ENCODE measurements around the gene ATAD1. TPM values are rescaled to one million over a fixed set of nuclear protein-coding genes. Genes with fewer than 3 reads are reported as not detected.

Gene ATAD1
- total and polyA plus RNA-seq, 2 of the 8 experiments (the other 6 are each of a cell fraction or from before 2014, with no cell fraction given), result 8.9 to 35.3 TPM

DNA sequence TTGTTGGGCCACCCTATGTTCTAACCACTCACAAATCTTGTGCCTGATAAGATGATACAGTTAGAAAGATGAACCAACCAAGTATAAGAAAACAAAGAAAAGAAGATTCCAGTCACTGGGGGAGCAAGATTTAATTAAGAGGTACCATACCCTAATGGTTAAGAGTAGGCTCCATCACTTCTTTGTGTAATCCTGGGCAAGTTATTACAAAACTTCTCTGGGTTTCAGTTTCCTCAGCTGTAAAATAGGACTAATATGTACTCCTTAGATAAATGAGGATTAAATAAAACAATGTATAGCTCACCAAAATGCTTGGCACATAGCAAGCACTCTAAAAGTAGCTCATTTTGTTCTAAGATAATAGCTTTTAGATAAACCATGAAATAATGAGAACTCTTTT lies 58.5 kb downstream of the ATAD1 start:
- Histone ChIP-seq H2BK5ac (ENCODE audit: low read depth, low read length) (no peak overlapping the region), H2BK15ac (ENCODE audit: low read length) (no peak overlapping the region), H3K79me1 (ENCODE audit: low read depth, low read length) (no peaks in the 10 kb centered on the region), H3K9me3 (ENCODE audit: insufficient read depth in 2 of 2, low read depth in 1 of 2, low read length in 1 of 2) (no peaks in the 10 kb centered on the region), H3K18ac (ENCODE audit: extremely low read depth, low read length) (no peak overlapping the region), H4K5ac (ENCODE audit: insufficient read length, low read depth, low read length) (no peak overlapping the region), H3K27me3 (replicated peaks in 1 of 4; ENCODE audit: control insufficient read depth in 3 of 4, extremely low read depth in 1 of 4, insufficient read depth in 3 of 4, low read length in 3 of 4) (no peaks in the 10 kb centered on the region), H4K91ac (replicated peaks; ENCODE audit: insufficient read length, low read length) (no peak overlapping the region), H3K4me1 (replicated peaks in 1 of 4; ENCODE audit: control insufficient read depth in 3 of 4, insufficient read depth in 4 of 4, low read length in 3 of 4) (no peaks in the 10 kb centered on the region), H4K20me1 (replicated peaks in 1 of 2; ENCODE audit: control insufficient read depth in 1 of 2, insufficient read depth in 2 of 2, low read length in 2 of 2) (no peaks in the 10 kb centered on the region), H4K8ac (ENCODE audit: extremely low read depth, insufficient read depth, low read length) (no peak overlapping the region), H3K79me2 (ENCODE audit: control insufficient read depth in 1 of 2, insufficient read depth in 2 of 2, low read length in 2 of 2) (no peaks in the 10 kb centered on the region), H3K27ac (ENCODE audit: low read depth, low read length) (no peak overlapping the region), H3K9ac (replicated peaks in 1 of 4; ENCODE audit: extremely low read depth in 1 of 4, low read depth in 3 of 4, low read length in 3 of 4) (no peak overlapping the region), H3K36me3 (ENCODE audit: control insufficient read depth in 2 of 4, insufficient read depth in 4 of 4, low read length in 3 of 4) (peaks cover 0 to 8% (median under 1%) of the 10 kb centered on the region in 4 experiments; a peak in 4 of 8 replicates), H3K4me2 (ENCODE audit: insufficient read depth in 1 of 2, low read depth in 2 of 2, low read length in 2 of 2) (no peak overlapping the region), H3K56ac (replicated peaks; ENCODE audit: insufficient read length, low read depth, low read length) (no peak overlapping the region), H2BK12ac (ENCODE audit: low read depth, low read length) (no peak overlapping the region), H2BK20ac (ENCODE audit: low read length) (no peak overlapping the region), H3K23ac (ENCODE audit: insufficient read length) (no peak overlapping the region), H2AK5ac (ENCODE audit: low read depth, low read length) (no peak overlapping the region), H2AFZ (ENCODE audit: low read length) (no peak overlapping the region), H2BK120ac (replicated peaks; ENCODE audit: low read depth, low read length) (no peak overlapping the region), H3K4ac (replicated peaks; ENCODE audit: insufficient read length, low read depth, low read length) (no peak overlapping the region), H3K23me2 (ENCODE audit: low read depth, low read length) (no peaks in the 10 kb centered on the region), H3K14ac (ENCODE audit: insufficient read length) (no peak overlapping the region), H3K4me3 (ENCODE audit: extremely low read depth in 1 of 4, insufficient read depth in 2 of 4, low read depth in 3 of 4, low read length in 4 of 4) (no peak overlapping the region)
- TF ChIP-seq SRF (IDR thresholded peaks at IDR 0.05; ENCODE audit: low read depth, low read length), result no peak
- TF ChIP-seq BACH1 (IDR thresholded peaks at IDR 0.05; ENCODE audit: low read length), result no peak
- no peak for TF ChIP-seq POLR2AphosphoS5 (IDR thresholded peaks at IDR 0.05; ENCODE audit: low read depth, low read length)
- TF ChIP-seq HDAC6 (IDR thresholded peaks at IDR 0.05; ENCODE audit: low read depth, low read length), result no peak
- TF ChIP-seq TAF7 (optimal IDR thresholded peaks at IDR 0.05; ENCODE audit: borderline replicate concordance, low read depth, low read length), result no peak
- TF ChIP-seq PHF8 (conservative IDR thresholded peaks at IDR 0.05; ENCODE audit: low read depth, low read length), result no peak
- TF ChIP-seq YY1 (IDR thresholded peaks at IDR 0.05; ENCODE audit: low read depth, low read length), result no peak
- POLR2A ChIA-PET (ENCODE audit: partially characterized antibody), result interaction anchor here (1.9 kb wide), 1 partner anchor 9 kb away, joined by 7 read pairs; no protein-coding TSS in a partner anchor
- CTCF ChIA-PET (ENCODE audit: partially characterized antibody), result interaction anchor here (0.8 to 5.0 kb wide), 7 partner anchors 9 to 255 kb away, joined by 3 to 27 read pairs (median 4); partner anchors contain the start of gene MINPP1
- no peak for DNase-seq (ENCODE audit: low read depth in 1 of 2, low spot score in 2 of 2)
- no peak for FAIRE-seq

All from H1 (cell line).